Measurements from ENCODE around the gene LAMA2.

DNA sequence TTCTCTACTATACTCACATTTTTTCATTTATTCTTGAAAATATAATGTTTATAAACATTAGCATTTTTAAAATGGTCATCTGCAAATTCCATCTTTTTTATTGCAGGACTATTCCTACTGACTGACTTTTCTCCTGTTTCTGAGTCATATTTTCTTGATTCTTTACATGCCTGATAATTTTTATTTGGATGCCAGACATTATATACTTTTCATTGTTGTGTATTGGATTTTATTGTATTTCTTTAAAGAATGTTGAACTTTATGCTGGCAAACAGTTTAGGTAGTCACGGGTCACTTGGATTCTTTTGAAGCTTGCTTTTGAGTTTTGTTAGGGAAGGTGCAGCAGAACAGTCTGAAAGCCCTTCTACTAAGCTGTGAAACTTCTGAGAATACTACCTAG, 423.9 kb downstream of the LAMA2 start:
- TF ChIP-seq RAD21 (CRISPR knock-in tag; IDR thresholded peaks at IDR 0.05) (no peak), CBX2 (IDR thresholded peaks at IDR 0.05; ENCODE audit: low read depth, low read length) (no peak), CBX2 (CRISPR knock-in tag; IDR thresholded peaks at IDR 0.05; ENCODE audit: low read depth) (no peak), CBX1 (IDR thresholded peaks at IDR 0.05; ENCODE audit: low read depth) (no peak), ZFP41 (CRISPR knock-in tag; IDR thresholded peaks at IDR 0.05; ENCODE audit: borderline replicate concordance) (no peak)
- TF ChIP-seq, protein P1, sequence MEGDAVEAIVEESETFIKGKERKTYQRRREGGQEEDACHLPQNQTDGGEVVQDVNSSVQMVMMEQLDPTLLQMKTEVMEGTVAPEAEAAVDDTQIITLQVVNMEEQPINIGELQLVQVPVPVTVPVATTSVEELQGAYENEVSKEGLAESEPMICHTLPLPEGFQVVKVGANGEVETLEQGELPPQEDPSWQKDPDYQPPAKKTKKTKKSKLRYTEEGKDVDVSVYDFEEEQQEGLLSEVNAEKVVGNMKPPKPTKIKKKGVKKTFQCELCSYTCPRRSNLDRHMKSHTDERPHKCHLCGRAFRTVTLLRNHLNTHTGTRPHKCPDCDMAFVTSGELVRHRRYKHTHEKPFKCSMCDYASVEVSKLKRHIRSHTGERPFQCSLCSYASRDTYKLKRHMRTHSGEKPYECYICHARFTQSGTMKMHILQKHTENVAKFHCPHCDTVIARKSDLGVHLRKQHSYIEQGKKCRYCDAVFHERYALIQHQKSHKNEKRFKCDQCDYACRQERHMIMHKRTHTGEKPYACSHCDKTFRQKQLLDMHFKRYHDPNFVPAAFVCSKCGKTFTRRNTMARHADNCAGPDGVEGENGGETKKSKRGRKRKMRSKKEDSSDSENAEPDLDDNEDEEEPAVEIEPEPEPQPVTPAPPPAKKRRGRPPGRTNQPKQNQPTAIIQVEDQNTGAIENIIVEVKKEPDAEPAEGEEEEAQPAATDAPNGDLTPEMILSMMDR (CRISPR knock-in tag; IDR thresholded peaks at IDR 0.05) = no peak

Measured in HepG2 (cell line).